Ishikawa (cell line): Measurements from ENCODE around the gene EYA3.

Experiments used
- EGR1 ChIP-seq: IDR thresholded peaks from 2 replicates; pipeline ENCODE4 v1.6.1; 2012
- MAX ChIP-seq: IDR thresholded peaks from 2 replicates; pipeline ENCODE4 v1.6.1; 2012
- NFIC ChIP-seq: IDR thresholded peaks from 2 replicates; pipeline ENCODE4 v1.6.1; 2012
- YY1 ChIP-seq: IDR thresholded peaks from 2 replicates; pipeline ENCODE4 v1.6.1; 2012; ENCODE audit warnings: low read depth
- TF ChIP-seq, protein P1 (sequence below): IDR thresholded peaks from 2 replicates; pipeline ENCODE4 v1.6.1; 2012; ENCODE audit warnings: low read depth, mild to moderate bottlenecking

GRCh38 chr1:28036431-28036830 lies 52.0 kb downstream of the EYA3 start:
- TF ChIP-seq NFIC, result no peak
- TF ChIP-seq EGR1, result no peak
- no peak for TF ChIP-seq YY1
- TF ChIP-seq MAX, result no peak
- TF ChIP-seq, protein P1, sequence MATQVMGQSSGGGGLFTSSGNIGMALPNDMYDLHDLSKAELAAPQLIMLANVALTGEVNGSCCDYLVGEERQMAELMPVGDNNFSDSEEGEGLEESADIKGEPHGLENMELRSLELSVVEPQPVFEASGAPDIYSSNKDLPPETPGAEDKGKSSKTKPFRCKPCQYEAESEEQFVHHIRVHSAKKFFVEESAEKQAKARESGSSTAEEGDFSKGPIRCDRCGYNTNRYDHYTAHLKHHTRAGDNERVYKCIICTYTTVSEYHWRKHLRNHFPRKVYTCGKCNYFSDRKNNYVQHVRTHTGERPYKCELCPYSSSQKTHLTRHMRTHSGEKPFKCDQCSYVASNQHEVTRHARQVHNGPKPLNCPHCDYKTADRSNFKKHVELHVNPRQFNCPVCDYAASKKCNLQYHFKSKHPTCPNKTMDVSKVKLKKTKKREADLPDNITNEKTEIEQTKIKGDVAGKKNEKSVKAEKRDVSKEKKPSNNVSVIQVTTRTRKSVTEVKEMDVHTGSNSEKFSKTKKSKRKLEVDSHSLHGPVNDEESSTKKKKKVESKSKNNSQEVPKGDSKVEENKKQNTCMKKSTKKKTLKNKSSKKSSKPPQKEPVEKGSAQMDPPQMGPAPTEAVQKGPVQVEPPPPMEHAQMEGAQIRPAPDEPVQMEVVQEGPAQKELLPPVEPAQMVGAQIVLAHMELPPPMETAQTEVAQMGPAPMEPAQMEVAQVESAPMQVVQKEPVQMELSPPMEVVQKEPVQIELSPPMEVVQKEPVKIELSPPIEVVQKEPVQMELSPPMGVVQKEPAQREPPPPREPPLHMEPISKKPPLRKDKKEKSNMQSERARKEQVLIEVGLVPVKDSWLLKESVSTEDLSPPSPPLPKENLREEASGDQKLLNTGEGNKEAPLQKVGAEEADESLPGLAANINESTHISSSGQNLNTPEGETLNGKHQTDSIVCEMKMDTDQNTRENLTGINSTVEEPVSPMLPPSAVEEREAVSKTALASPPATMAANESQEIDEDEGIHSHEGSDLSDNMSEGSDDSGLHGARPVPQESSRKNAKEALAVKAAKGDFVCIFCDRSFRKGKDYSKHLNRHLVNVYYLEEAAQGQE, result no peak
